ENCODE measurements around the gene SPRING1.
"Not testable (repeated sequence)": the region's sequence is repeated elsewhere in the genome, so short reads cannot be mapped to it uniquely, and the experiment has no call there.

The SPRING1 gene

DNA sequence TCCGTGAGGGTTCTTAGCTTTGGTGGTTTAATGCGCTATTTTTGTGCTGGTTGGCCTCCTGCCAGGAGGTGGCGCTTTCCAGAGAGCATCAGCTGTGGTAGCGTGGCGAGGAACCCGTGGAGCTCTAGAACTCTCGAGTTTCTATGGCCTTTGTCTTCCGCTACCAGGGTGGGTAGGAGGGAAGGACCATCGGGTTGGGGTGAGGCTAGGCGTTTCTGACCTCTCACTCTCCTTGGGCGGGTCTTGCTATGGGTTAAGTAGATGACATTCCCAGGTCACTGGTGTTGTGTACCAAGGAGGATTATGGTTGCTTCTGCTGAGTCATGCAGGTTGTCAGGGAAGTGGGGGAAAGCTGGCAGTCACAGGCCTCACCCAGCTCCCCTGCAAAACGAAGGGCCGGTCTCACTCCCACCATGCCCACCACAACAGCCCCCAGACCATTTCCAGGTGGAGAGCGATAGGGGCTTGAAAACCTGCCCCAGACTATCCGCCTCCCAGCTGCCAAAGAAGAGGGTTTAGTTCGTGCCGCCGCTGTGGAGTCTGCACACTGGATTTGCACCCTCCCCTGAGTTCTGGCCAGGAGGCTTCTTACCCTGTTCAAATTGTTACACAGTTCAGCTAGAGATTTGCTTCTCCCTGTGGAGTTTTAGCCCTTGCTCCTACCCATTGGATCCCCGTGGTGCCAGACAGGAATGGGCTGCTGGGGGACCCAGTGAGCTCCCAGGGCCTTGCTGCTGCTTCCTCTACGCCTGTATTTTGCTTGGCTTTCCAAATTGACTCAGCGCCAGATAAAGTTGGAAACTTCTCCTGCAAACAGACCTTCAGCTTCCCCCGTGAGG lies 22.1 kb upstream of the SPRING1 start:
- no peaks in the 10 kb centered on the region for H3K4me1 ChIP-seq (ENCODE audit: insufficient read depth, low read length)
- no peaks in the 10 kb centered on the region for H3K9me3 ChIP-seq (ENCODE audit: control insufficient read depth, insufficient read depth, low read length)
- H3K9ac ChIP-seq (ENCODE audit: low read depth, low read length) = peak overlapping the region; percentile 60
- H3K36me3 ChIP-seq (ENCODE audit: insufficient read depth, low read length) = no peaks in the 10 kb centered on the region

DNA sequence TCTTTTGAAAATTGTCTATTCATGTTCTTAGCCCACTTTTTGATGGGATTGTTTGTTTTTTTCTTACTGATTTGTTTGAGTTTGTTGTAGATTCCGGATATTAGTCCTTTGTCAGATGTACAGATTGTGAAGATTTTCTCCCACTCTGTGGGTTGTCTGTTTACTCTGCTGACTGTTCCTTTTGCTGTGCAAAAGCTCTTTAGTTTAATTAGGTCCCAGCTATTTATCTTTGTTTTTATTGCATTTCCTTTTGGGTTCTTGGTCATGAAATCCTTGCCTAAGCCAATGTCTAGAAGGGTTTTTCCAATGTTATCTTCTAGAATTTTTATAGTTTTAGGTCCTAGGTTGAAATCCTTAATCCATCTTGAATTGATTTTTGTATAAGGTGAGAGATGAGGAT lies 16.9 kb upstream of the SPRING1 start:
- H3K9me3 ChIP-seq (ENCODE audit: control insufficient read depth, insufficient read depth, low read length); H3K4me1 ChIP-seq (ENCODE audit: insufficient read depth, low read length); H3K36me3 ChIP-seq (ENCODE audit: insufficient read depth, low read length); H3K9ac ChIP-seq (ENCODE audit: low read depth, low read length): not testable (repeated sequence)

DNA sequence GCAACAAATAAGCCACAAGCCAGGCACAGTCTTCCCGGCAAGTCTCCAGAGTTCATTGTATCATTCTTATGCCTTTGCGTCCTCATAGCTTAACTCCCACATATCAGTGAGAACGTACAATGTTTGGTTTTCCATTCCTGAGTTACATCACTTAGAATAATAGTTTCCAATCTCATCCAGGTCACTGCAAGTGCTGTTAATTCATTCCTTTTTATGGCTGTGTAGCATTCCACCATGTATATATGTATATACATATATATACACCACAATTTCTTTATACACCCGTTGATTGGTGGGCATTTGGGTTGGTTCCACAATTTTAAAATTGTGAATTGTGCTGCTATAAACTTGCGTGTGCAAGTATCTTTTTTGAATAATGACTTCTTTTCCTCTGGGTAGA lies 16.2 kb upstream of the SPRING1 start:
- H3K9ac ChIP-seq (ENCODE audit: low read depth, low read length); H3K36me3 ChIP-seq (ENCODE audit: insufficient read depth, low read length); H3K4me1 ChIP-seq (ENCODE audit: insufficient read depth, low read length); H3K9me3 ChIP-seq (ENCODE audit: control insufficient read depth, insufficient read depth, low read length): not testable (repeated sequence)

DNA sequence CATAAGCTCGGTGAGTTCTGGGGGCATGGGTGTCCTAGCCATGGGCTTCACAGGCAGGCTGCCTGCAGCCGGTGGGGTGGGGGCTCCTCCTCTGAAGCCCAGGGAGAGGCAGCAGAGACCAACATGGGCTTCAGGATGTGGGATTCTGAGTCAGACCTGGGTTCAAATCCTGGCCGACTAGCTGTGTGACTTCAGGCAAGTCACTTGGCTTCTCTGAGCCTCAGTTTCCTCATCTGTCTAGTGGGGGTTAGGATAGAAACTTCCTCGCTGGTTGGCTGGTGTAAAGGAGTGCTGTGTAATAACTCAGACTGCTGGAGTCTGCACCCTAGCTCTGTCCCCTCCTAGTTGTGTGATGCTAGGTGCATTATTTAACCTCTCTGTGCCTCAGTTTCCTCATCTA lies 12.4 kb upstream of the SPRING1 start:
- no peaks in the 10 kb centered on the region for H3K36me3 ChIP-seq (ENCODE audit: insufficient read depth, low read length)

DNA sequence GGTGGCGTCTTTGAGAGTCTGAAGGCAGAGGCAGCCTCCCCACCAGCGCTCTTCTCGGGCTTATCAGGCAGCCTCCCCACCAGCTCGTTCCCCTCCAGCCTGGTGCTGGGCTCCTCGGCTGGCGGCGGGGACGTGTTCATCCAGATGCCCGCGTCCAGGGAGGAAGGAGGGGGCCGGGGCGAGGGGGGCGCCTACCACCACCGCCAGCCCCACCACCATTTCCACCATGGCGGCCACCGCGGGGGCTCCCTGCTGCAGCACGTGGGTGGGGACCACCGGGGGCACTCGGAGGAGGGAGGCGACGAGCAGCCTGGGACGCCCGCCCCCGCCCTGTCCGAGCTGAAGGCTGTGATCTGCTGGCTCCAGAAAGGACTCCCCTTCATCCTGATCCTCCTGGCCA lies 12.0 kb upstream of the SPRING1 start:
- Histone ChIP-seq H3K9ac (ENCODE audit: low read depth, low read length) (no peak overlapping the region), H3K36me3 (ENCODE audit: insufficient read depth, low read length) (no peaks in the 10 kb centered on the region), H3K9me3 (ENCODE audit: control insufficient read depth, insufficient read depth, low read length) (no peaks in the 10 kb centered on the region), H3K4me1 (ENCODE audit: insufficient read depth, low read length) (no peaks in the 10 kb centered on the region)

More for the DNA sequence above, 12.4 kb upstream of the SPRING1 start:
- no peaks in the 10 kb centered on the region for H3K9me3 ChIP-seq (ENCODE audit: control insufficient read depth, insufficient read depth, low read length)
- H3K9ac ChIP-seq (ENCODE audit: low read depth, low read length) = no peak overlapping the region
- H3K4me1 ChIP-seq (ENCODE audit: insufficient read depth, low read length) = no peaks in the 10 kb centered on the region

DNA sequence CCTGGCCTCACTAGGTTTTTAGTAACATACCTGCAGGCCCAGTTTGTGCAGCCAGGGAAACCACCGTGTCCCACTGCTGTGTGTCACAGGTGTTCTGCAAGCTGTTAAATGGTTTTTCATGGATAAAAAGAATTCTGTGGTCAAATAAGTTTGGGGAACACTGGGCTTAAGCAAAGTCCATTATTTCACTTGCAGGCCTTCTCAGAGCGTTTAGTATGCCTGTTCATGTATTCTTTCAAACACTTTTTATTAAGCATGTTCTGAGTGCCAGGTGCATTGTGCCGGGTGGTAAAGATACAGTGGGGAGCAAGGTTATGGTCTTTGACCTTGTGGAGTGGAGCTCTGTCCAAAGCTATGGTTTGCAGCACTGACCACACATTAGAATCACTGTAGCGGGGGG lies 7.7 kb upstream of the SPRING1 start:
- no peak overlapping the region for H3K9ac ChIP-seq (ENCODE audit: low read depth, low read length)
- H3K36me3 ChIP-seq (ENCODE audit: insufficient read depth, low read length) = peaks cover 3% of the 10 kb centered on the region; the same call in 1 of the 2 replicates
- no peaks in the 10 kb centered on the region for H3K9me3 ChIP-seq (ENCODE audit: control insufficient read depth, insufficient read depth, low read length)

DNA sequence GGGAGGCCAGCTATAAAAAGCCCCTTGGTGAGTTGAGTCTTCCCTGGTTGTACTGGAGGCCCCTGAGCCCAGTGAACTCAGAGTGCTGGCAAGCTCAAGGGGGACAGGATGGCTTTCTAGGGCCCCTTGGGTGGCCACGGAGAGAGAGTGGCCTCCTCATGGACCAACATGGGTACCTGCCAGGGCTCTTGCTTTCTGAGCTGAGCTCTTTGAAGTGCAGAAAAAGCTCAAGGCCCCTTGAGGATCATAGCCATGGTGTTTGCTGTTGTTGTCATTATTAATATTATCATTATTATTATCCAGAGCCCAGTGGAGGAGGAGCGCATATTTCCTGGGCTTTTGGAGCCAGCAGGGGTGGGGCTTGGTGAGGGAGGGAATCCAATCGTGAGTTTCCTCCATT lies 6.9 kb upstream of the SPRING1 start:
- H3K9ac ChIP-seq (ENCODE audit: low read depth, low read length) = no peak overlapping the region
- H3K36me3 ChIP-seq (ENCODE audit: insufficient read depth, low read length) = peaks cover 3% of the 10 kb centered on the region; the same call in 1 of the 2 replicates
- H3K9me3 ChIP-seq (ENCODE audit: control insufficient read depth, insufficient read depth, low read length) = no peaks in the 10 kb centered on the region
- no peaks in the 10 kb centered on the region for H3K4me1 ChIP-seq (ENCODE audit: insufficient read depth, low read length)

More for the DNA sequence above, 7.7 kb upstream of the SPRING1 start:
- no peaks in the 10 kb centered on the region for H3K4me1 ChIP-seq (ENCODE audit: insufficient read depth, low read length)

DNA sequence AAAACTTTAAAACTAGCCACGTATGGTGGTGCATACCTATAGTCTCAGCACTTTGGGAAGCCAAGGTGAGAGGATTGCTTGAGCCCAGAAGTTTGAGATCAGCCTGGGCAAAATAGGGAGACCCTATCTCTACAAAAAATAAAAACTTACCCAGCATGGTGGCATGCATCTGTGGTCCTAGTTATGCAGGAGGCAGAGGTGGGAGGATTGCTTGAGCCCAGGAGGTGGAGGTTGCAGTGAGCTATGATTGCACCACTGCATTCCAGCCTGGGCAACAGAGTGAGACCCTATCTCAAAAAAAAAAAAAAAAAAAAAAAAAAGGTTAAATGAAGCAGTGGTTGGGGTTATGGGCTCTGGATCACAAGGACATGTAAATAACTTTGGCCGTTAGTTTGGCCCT lies 4.9 kb upstream of the SPRING1 start:
- not testable (repeated sequence) for H3K9ac ChIP-seq (ENCODE audit: low read depth, low read length); H3K36me3 ChIP-seq (ENCODE audit: insufficient read depth, low read length); H3K4me1 ChIP-seq (ENCODE audit: insufficient read depth, low read length); H3K9me3 ChIP-seq (ENCODE audit: control insufficient read depth, insufficient read depth, low read length)

DNA sequence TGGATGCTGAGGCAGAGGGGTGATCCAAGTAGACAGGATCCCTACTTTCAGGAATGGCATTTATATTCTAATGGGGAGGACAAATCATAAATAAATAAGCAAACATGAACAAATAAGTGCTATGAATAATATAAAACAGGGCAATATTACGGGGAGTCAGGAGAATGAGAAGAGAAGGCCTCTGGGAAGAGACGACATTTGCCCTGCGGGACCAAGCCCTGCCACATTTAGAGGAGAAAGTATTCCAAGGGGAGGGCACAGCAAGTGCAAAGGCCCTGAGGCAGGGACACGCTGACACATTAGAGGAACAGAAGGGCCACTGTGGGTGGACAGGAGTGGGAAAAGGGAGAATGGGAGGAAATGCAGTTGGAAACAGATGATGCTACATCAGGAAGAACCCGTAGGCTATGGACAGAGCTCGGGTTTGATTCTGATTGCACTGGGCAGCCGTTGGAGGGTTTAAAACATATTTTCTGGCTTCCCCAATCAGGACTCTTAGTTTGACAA lies 1.6 kb upstream of the SPRING1 start:
- Histone ChIP-seq H3K9ac (ENCODE audit: low read depth, low read length) (no peak overlapping the region), H3K9me3 (ENCODE audit: control insufficient read depth, insufficient read depth, low read length) (no peaks in the 10 kb centered on the region), H3K36me3 (ENCODE audit: insufficient read depth, low read length) (peaks cover 8% of the 10 kb centered on the region; the same call in 1 of the 2 replicates), H3K4me1 (ENCODE audit: insufficient read depth, low read length) (0 out of 2 replicates have a peak, but pooled peaks cover 6% of the 10 kb centered on the region)

DNA sequence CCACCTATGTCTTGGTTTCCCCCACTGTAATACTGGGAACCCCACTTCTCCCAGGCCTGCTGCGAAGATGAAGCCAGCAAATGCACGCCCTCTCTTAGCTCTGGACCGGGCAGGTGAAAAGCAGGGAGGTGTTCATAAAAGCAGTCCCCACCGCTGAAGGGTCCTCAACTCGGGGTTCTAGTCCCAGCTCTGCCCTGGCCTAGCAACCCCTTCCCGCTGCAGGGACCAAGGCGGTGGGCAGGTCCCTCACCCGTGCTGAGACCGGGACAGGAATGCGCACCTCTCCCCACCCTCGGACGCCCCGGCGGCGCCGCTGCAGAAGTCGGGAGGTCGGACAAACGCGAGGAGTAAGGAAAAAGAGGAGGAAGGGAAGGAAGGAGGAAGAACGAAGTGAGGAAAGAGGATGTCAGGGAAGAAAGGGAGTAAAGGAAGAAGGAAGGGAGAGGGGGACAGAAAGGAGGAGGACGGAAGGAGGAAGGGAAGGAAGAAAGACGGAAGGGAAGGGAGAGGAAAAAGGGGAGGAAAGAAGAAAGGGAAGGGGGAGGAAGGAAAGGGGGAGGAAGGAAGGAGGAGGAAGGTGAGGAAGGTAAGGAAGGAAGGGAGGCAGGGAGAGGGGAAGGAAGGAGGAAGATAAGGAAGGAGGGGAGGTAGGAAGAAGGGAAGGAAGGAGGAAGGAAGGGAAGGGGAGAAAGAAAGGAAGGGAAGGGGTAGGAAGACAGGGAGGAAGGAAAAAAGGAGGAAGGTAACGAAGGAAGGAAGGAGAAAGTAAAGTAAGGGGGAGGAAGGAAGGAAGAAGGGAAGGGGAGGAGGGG lies 701 bp downstream of the SPRING1 start:
- no peaks in the 10 kb centered on the region for H3K9me3 ChIP-seq (ENCODE audit: control insufficient read depth, insufficient read depth, low read length)
- peak overlapping the region; percentile 75 for H3K9ac ChIP-seq (ENCODE audit: low read depth, low read length)
- H3K36me3 ChIP-seq (ENCODE audit: insufficient read depth, low read length) = peaks cover 10% of the 10 kb centered on the region; the same call in 1 of the 2 replicates
- 0 out of 2 replicates have a peak, but pooled peaks cover 6% of the 10 kb centered on the region for H3K4me1 ChIP-seq (ENCODE audit: insufficient read depth, low read length)

DNA sequence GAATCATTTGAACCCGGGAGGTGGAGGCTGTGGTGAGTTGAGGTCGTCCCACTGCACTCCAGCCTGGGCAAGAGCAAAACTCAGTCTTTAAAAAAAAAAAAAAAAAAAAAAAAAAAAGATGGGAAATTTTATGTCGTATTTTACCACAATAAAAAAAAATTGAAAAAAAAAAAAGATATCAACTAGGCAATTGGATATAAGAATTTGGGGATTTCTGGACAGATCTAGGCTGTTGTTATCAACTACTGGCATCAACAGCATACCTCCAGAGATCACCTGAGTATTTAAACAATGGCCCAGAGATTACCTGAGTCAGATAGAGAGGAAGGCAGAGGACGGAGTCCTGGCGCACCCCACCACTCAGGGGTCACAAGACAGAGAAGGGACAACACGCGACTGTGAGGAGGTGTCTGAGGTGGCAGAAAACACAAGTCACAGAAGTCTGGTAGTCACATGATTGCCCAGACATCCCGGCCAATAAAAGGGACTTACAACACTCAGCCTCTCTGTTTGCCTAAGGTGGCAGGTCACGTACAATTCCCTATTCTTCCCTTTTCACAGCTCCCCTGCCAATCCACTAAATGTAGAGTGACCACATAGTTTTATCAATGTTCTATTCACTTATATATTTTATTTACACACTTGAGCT lies 1.8 kb downstream of the SPRING1 start:
- Histone ChIP-seq H3K9ac (ENCODE audit: low read depth, low read length) (peak overlapping the region; percentile 75; the same call in 1 of the 2 replicates), H3K36me3 (ENCODE audit: insufficient read depth, low read length) (peaks cover 7% of the 10 kb centered on the region; the same call in 1 of the 2 replicates), H3K9me3 (ENCODE audit: control insufficient read depth, insufficient read depth, low read length) (no peaks in the 10 kb centered on the region), H3K4me1 (ENCODE audit: insufficient read depth, low read length) (0 out of 2 replicates have a peak, but pooled peaks cover 6% of the 10 kb centered on the region)

DNA sequence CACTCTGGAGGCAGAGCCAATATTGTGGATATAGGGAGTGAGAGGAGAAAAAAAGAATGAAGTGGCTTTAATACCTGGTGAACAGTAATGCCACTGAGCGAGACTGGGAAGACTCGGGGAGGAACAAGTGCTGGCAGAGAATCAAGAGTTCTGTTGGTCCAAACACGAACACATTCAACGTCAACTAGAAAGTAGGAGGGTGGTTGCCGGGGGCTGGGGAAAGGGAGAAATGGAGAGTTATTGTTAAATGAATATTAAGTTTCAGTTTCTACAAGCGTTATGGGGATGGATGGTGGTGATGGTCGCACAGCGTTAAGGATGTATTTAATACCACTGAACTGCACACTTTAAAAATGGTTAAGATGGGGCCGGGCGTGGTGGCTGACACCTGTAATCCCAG lies 2.8 kb downstream of the SPRING1 start:
- H3K9me3 ChIP-seq (ENCODE audit: control insufficient read depth, insufficient read depth, low read length) = no peaks in the 10 kb centered on the region
- H3K4me1 ChIP-seq (ENCODE audit: insufficient read depth, low read length) = 0 out of 2 replicates have a peak, but pooled peaks cover 6% of the 10 kb centered on the region
- peaks cover 7% of the 10 kb centered on the region; the same call in 1 of the 2 replicates for H3K36me3 ChIP-seq (ENCODE audit: insufficient read depth, low read length)
- no peak overlapping the region for H3K9ac ChIP-seq (ENCODE audit: low read depth, low read length)

DNA sequence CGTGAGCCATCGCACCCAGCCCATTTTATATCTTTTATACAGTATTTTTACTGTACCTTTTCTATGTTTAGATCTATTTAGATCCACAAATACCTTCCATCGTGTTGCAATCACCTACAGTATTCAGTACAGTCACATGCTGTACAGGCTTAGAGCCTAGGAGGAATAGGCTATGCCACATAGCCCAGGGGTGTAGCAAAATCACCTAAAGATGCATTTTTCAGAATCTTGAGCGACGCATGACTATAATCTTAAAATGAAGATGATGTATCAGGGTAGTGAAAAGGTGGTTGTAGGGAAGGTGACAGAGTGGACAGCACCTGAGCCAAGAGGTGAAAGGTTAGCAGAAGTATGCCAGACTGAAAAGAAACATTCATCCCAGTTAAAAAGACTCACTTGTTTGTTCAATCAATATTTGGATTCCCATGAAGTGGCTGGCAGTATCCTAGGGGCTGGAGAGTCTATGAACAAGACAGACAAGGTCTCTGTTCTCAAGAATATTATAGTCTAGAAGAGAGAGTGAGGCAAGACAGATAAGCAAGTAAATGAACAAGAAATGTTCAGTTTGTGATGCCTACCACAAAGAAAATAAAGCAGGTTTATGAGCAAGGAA lies 3.6 kb downstream of the SPRING1 start:
- no peaks in the 10 kb centered on the region for H3K9me3 ChIP-seq (ENCODE audit: control insufficient read depth, insufficient read depth, low read length)
- no peak overlapping the region for H3K9ac ChIP-seq (ENCODE audit: low read depth, low read length)
- H3K36me3 ChIP-seq (ENCODE audit: insufficient read depth, low read length) = peaks cover 7% of the 10 kb centered on the region; the same call in 1 of the 2 replicates
- 0 out of 2 replicates have a peak, but pooled peaks cover 6% of the 10 kb centered on the region for H3K4me1 ChIP-seq (ENCODE audit: insufficient read depth, low read length)

DNA sequence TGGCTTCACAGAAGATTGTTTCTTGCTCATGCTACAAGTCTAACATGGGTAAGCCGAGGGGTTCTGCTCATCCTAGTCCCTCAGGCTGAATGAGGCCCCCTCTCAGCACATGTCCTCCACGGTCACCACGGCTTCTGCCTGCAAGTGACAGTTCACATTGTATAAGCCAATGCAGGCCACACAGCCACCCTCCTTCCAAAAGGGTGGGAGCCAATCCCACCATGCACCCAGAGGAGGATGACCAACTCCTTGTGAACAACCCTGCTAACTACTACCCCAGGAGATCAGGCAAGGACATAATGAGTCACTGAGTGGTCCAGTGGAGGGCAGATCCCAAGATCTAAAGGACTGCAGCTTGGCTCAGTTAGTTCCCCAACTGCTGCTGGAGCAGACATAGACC lies 6.1 kb downstream of the SPRING1 start:
- H3K9ac ChIP-seq (ENCODE audit: low read depth, low read length) = no peak overlapping the region
- H3K4me1 ChIP-seq (ENCODE audit: insufficient read depth, low read length) = peaks cover 10% of the 10 kb centered on the region; the same call in 1 of the 2 replicates
- no peaks in the 10 kb centered on the region for H3K9me3 ChIP-seq (ENCODE audit: control insufficient read depth, insufficient read depth, low read length)
- peaks cover 7% of the 10 kb centered on the region; the same call in 1 of the 2 replicates for H3K36me3 ChIP-seq (ENCODE audit: insufficient read depth, low read length)
